G401 (cell line): ENCODE measurements around the gene ATG4D. TPM values are rescaled to one million over a fixed set of nuclear protein-coding genes. Genes with fewer than 3 reads are reported as not detected.
"Not testable (repeated sequence)": the region's sequence is repeated elsewhere in the genome, so short reads cannot be mapped to it uniquely, and the experiment has no call there.

ENCODE experiments used
- DNase-seq: peaks from one replicate; pipeline ENCODE4 v3.0.0-alpha.2; 2015; ENCODE audit warnings: low spot score
- in situ Hi-C: cut with HindIII; loops from 2 replicates; pipeline ENCODE4 v1.10.0; 2016; ENCODE audit warnings: low sequenced_read_pairs, mixed read lengths
- total RNA-seq: library from RNA; depleted of rRNA; stranded (reverse); fragments of >200 nt; shearing (Covaris generic); gene quantifications from 2 replicates; pipeline ENCODE4 v1.2.3, GENCODE V29; 2014

ATG4D gene
- total RNA-seq, 1 experiment from 2014 or later: 58.5 TPM

- in situ Hi-C loops: no loop called here
- DNase-seq: no peak
Measured at GRCh38 chr19:10568062-10568825, 24.5 kb downstream of the ATG4D start.

GRCh38 chr19:10568826-10569651, 25.3 kb downstream of the ATG4D start, which contains the start of gene CDKN2D:
Gene CDKN2D, minus strand, starts transcription at chr19:10568979. Its CDS starts 326 bp downstream, at chr19:10568653.
- in situ Hi-C loops: no loop called here
- peak; percentile 99 for DNase-seq

GRCh38 chr19:10573793-10574192, 30.1 kb downstream of the ATG4D start:
- DNase-seq, in situ Hi-C loops: not testable (repeated sequence)

GRCh38 chr19:10574462-10574861, 30.8 kb downstream of the ATG4D start:
- in situ Hi-C loops: no loop called here
- no peak for DNase-seq

- in situ Hi-C loops: no loop called here
- no peak for DNase-seq
Measured at GRCh38 chr19:10575011-10575716, 31.5 kb downstream of the ATG4D start.

GRCh38 chr19:10577951-10578350, 34.2 kb downstream of the ATG4D start:
- in situ Hi-C loops: no loop called here
- DNase-seq: no peak

GRCh38 chr19:10580979-10581631, 37.4 kb downstream of the ATG4D start:
- peak; percentile 95 for DNase-seq
- in situ Hi-C loops: no loop called here

- in situ Hi-C loops: no loop called here
Measured at GRCh38 chr19:10582091-10582490, 38.4 kb downstream of the ATG4D start.

GRCh38 chr19:10583036-10583776, 39.5 kb downstream of the ATG4D start:
- in situ Hi-C loops: no loop called here
- no peak for DNase-seq

More at GRCh38 chr19:10582091-10582490, 38.4 kb downstream of the ATG4D start:
- DNase-seq: no peak

GRCh38 chr19:10586396-10586795, 42.7 kb downstream of the ATG4D start:
- DNase-seq: no peak
- in situ Hi-C loops: no loop called here

- in situ Hi-C loops: no loop called here
- DNase-seq: no peak
Measured at GRCh38 chr19:10587022-10587838, 43.5 kb downstream of the ATG4D start, which contains the start of gene AP1M2. Gene AP1M2, minus strand, starts transcription at chr19:10587312. Its CDS starts 81 bp downstream, at chr19:10587231.

- in situ Hi-C loops: no loop called here
- DNase-seq: no peak
Measured at GRCh38 chr19:10587839-10588150, 44.1 kb downstream of the ATG4D start.

- in situ Hi-C loops: no loop called here
- no peak for DNase-seq
Measured at GRCh38 chr19:10593148-10593547, 49.4 kb downstream of the ATG4D start.

GRCh38 chr19:10593820-10594637, 50.3 kb downstream of the ATG4D start:
- in situ Hi-C loops: no loop called here
- peak; percentile 22 for DNase-seq

- no peak for DNase-seq
- in situ Hi-C loops: no loop called here
Measured at GRCh38 chr19:10600149-10600548, 56.4 kb downstream of the ATG4D start.

- in situ Hi-C loops: no loop called here
- no peak for DNase-seq
Measured at GRCh38 chr19:10601999-10602329, 58.3 kb downstream of the ATG4D start.
